Esophagus muscularis mucosa (tissue), 3 donors: Measurements from ENCODE around the gene TMEM250.

Experiments used
- POLR2A ChIP-seq: fragments of 450-650 bp; IDR thresholded peaks from one replicate; pipeline ENCODE4 v1.6.1; 2017; ENCODE audit warnings: antibody characterized with exemption, moderate library complexity, mild to moderate bottlenecking, low read depth
- POLR2AphosphoS5 ChIP-seq, 2 donors: sonication (generic); formaldehyde crosslinking; IDR thresholded peaks; one replicate each; pipeline ENCODE4 v1.6.1; 2017; ENCODE audit warnings: antibody characterized with exemption in 2 of 2
- TF ChIP-seq, protein P1 (sequence below), 3 experiments: fragments of 200-600 bp in 2 of 3; fragments of 450-650 bp in 1 of 3; sonication (generic) in 2 of 3; IDR thresholded peaks; one replicate each; pipeline ENCODE4 v1.5.1; 2017 to 2019; ENCODE audit warnings: antibody characterized with exemption in 3 of 3, mild to moderate bottlenecking in 2 of 3, moderate library complexity in 1 of 3

DNA sequence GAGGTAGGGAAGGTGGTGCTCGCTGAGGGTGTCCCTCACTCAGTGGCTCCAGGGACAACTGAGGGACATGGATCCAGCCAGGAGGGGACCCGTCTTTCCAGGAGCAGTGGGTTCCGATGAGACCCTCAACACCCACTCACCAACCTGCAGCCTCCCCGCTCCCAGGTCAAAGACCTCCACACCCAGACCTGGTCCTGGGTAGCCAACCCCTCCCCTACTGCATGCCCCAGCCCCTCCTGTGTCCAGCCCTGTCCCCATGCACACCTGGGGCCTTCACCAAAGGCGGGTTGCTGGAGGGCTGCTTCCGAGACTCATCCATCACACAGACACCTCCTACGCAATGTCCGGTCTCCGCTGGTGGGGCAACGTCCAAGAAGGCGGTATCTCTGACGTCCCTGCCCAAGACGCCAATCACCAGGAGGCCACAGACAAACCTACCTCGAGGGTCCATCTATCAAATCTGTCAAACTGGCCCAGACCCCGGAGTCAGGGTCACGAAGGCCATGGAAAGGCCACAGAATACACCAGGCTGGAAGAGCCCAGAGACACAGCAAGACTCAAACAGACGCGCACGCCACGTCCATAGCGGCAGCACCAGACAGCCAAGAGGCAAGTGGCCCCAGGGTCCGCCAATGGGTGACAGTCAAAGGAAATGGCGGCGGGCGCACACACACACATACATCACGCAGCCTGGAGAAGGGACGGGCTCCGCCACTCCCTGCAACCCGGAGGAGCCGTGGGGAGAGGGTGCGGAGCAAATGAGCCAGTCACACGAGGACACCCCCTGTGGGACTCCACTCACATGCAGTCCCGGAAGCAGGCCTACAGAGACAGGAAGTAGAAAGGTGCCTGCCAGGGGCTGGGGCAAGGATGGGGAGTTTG is 34.4 kb downstream of the TMEM250 start:
- TF ChIP-seq, protein P1, sequence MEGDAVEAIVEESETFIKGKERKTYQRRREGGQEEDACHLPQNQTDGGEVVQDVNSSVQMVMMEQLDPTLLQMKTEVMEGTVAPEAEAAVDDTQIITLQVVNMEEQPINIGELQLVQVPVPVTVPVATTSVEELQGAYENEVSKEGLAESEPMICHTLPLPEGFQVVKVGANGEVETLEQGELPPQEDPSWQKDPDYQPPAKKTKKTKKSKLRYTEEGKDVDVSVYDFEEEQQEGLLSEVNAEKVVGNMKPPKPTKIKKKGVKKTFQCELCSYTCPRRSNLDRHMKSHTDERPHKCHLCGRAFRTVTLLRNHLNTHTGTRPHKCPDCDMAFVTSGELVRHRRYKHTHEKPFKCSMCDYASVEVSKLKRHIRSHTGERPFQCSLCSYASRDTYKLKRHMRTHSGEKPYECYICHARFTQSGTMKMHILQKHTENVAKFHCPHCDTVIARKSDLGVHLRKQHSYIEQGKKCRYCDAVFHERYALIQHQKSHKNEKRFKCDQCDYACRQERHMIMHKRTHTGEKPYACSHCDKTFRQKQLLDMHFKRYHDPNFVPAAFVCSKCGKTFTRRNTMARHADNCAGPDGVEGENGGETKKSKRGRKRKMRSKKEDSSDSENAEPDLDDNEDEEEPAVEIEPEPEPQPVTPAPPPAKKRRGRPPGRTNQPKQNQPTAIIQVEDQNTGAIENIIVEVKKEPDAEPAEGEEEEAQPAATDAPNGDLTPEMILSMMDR (IDR thresholded peaks at IDR 0.05), result no peak
- TF ChIP-seq POLR2A (no peak), POLR2AphosphoS5 (IDR thresholded peaks at IDR 0.05) (no peak)
